ENCODE data around the gene PLEKHG4.

- TF ChIP-seq CTCF (conservative IDR thresholded peaks at IDR 0.05) (no peak), EZH2 (IDR thresholded peaks at IDR 0.05; ENCODE audit: low read depth) (no peak)
Observed at GRCh38 chr16:67333315-67333714, 54.0 kb downstream of the PLEKHG4 start.

Data from PC-9 (cell line).